Ishikawa (cell line): ENCODE measurements around the gene PRR5L.

Experiments used
- CEBPB ChIP-seq: IDR thresholded peaks from 2 replicates; pipeline ENCODE4 v1.6.1; 2012
- CREB1 ChIP-seq: IDR thresholded peaks from 2 replicates; pipeline ENCODE4 v1.6.1; 2012; ENCODE audit warnings: low read depth
- EGR1 ChIP-seq: IDR thresholded peaks from 2 replicates; pipeline ENCODE4 v1.6.1; 2012
- EP300 ChIP-seq: IDR thresholded peaks from 2 replicates; pipeline ENCODE4 v1.6.1; 2012; ENCODE audit warnings: borderline replicate concordance
- FOXM1 ChIP-seq: IDR thresholded peaks from 2 replicates; pipeline ENCODE4 v1.6.1; 2012; ENCODE audit warnings: low read depth, borderline replicate concordance
- NFIC ChIP-seq: IDR thresholded peaks from 2 replicates; pipeline ENCODE4 v1.6.1; 2012
- RAD21 ChIP-seq: IDR thresholded peaks from 2 replicates; pipeline ENCODE4 v1.6.1; 2012; ENCODE audit warnings: low read depth
- REST ChIP-seq: IDR thresholded peaks from 2 replicates; pipeline ENCODE4 v1.6.1; 2012; ENCODE audit warnings: low read depth, mild to moderate bottlenecking
- TAF1 ChIP-seq: IDR thresholded peaks from 2 replicates; pipeline ENCODE4 v1.6.1; 2012; ENCODE audit warnings: low read depth, mild to moderate bottlenecking
- TCF12 ChIP-seq: IDR thresholded peaks from 2 replicates; pipeline ENCODE4 v1.6.1; 2012; ENCODE audit warnings: low read depth
- TEAD4 ChIP-seq: IDR thresholded peaks from 2 replicates; pipeline ENCODE4 v1.6.1; 2012
- USF1 ChIP-seq: IDR thresholded peaks from 2 replicates; pipeline ENCODE4 v1.6.1; 2012
- YY1 ChIP-seq: IDR thresholded peaks from 2 replicates; pipeline ENCODE4 v1.6.1; 2012; ENCODE audit warnings: low read depth
- ZBTB7A ChIP-seq: IDR thresholded peaks from 2 replicates; pipeline ENCODE4 v1.6.1; 2012; ENCODE audit warnings: low read depth
- TF ChIP-seq, protein P1 (sequence below): IDR thresholded peaks from 2 replicates; pipeline ENCODE4 v1.6.1; 2012

PRR5L gene, protein sequence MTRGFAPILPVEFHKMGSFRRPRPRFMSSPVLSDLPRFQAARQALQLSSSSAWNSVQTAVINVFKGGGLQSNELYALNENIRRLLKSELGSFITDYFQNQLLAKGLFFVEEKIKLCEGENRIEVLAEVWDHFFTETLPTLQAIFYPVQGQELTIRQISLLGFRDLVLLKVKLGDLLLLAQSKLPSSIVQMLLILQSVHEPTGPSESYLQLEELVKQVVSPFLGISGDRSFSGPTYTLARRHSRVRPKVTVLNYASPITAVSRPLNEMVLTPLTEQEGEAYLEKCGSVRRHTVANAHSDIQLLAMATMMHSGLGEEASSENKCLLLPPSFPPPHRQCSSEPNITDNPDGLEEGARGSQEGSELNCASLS

DNA sequence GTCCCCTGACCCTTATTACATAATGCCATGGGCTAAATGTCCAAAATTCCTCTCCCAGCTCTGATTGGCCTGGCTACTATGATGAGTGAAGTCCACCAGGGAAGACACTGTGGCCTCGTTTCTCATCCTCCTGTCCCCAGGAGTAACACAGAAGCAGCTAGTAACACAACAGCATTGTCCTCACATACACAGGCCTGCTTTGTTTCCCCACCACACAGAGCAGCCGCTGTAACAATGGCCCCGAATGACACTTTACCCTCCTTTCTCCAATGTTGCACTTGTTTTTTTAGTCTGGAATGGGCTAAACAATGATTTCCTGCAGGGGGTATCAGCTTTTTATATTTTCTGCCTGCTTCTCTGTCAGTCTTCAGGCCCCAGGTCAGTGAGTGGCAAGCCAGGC is at the start of gene PRR5L:
TSS of gene PRR5L (plus strand) at position 363 of the 400 bp plus-strand sequence. CDS start 104,834 bp downstream, outside the sequence.
- TF ChIP-seq, protein P1, sequence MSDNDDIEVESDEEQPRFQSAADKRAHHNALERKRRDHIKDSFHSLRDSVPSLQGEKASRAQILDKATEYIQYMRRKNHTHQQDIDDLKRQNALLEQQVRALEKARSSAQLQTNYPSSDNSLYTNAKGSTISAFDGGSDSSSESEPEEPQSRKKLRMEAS, result no peak

GRCh38 chr11:36247493-36247892 is 48.6 kb upstream of the PRR5L start:
- TF ChIP-seq, protein P1, result no peak
- TF ChIP-seq TAF1, result no peak
- TF ChIP-seq FOXM1, result no peak
- no peak for TF ChIP-seq USF1
- TF ChIP-seq TCF12, result no peak
- no peak for TF ChIP-seq TEAD4
- no peak for TF ChIP-seq NFIC
- TF ChIP-seq CEBPB, result no peak
- TF ChIP-seq EGR1, result no peak
- no peak for TF ChIP-seq REST
- no peak for TF ChIP-seq YY1
- TF ChIP-seq EP300, result no peak
- TF ChIP-seq RAD21, result no peak
- TF ChIP-seq CREB1, result no peak
- TF ChIP-seq ZBTB7A, result no peak

- TF ChIP-seq NFIC (no peak), CEBPB (no peak), CREB1 (no peak), ZBTB7A (no peak), TEAD4 (no peak), YY1 (no peak)
- TF ChIP-seq, protein P1, result no peak
Observed at GRCh38 chr11:36248436-36248835, 47.7 kb upstream of the PRR5L start.

- TF ChIP-seq USF1, result no peak
- TF ChIP-seq NFIC, result no peak
- no peak for TF ChIP-seq ZBTB7A
- no peak for TF ChIP-seq REST
- TF ChIP-seq CREB1, result no peak
- TF ChIP-seq CEBPB, result no peak
- TF ChIP-seq TEAD4, result no peak
- no peak for TF ChIP-seq FOXM1
- no peak for TF ChIP-seq RAD21
- TF ChIP-seq EP300, result no peak
- no peak for TF ChIP-seq EGR1
- TF ChIP-seq, protein P1, result no peak
Observed at GRCh38 chr11:36249246-36249645, 46.8 kb upstream of the PRR5L start.

DNA sequence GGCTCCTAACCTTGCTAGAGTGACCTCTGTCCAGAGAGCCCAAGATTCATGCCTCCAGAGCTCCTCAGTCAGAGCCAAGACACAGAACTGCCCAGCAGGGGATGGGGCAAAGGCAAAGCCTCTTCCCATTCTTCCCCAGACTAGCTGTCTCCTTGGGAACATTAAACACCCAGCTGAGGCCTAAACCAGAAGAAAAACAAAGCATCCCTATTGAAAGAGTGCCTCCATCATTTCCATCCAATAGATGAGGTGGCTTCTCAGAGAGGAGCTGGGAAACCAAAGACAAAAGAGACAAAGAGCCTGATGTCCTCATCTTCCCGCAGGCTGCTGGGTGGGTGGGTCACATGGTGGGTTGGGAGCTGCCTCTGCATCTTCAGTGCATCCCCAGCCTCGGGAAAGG is 44.3 kb upstream of the PRR5L start:
- TF ChIP-seq NFIC (no peak), CREB1 (no peak), REST (no peak), YY1 (no peak), ZBTB7A (no peak), TCF12 (no peak), FOXM1 (no peak), EP300 (no peak), EGR1 (no peak), TEAD4 (no peak), RAD21 (no peak)
- TF ChIP-seq, protein P1, result no peak
